Type B pancreatic cell (in vitro differentiated cells): Measurements from ENCODE around the gene HS3ST3A1. TPM values are rescaled to one million over a fixed set of nuclear protein-coding genes. Genes with fewer than 3 reads are reported as not detected.
A peak's percentile ranks its signal among the peaks of the same experiment; 100 is the strongest.

Source experiments
- DNase-seq: peaks from one replicate; pipeline ENCODE4 v3.0.0; 2021; ENCODE audit warnings: mixed read lengths; ENCODE audit not compliant: unreplicated experiment; ENCODE audit errors: extremely low spot score
- H3K27ac Mint-ChIP-seq: 2 replicates; pipeline ENCODE4 v1.8.0; 2021; ENCODE audit warnings: mild to moderate bottlenecking, mixed read lengths
- H3K27me3 Mint-ChIP-seq: 2 replicates; pipeline ENCODE4 v1.8.0; 2021; ENCODE audit warnings: mixed read lengths
- H3K36me3 Mint-ChIP-seq: 2 replicates; pipeline ENCODE4 v1.8.0; 2021; ENCODE audit warnings: mixed read lengths
- H3K4me1 Mint-ChIP-seq: one replicate; pipeline ENCODE4 v1.8.0; 2021; ENCODE audit warnings: mixed read lengths; ENCODE audit not compliant: unreplicated experiment
- H3K4me3 Mint-ChIP-seq: 2 replicates; pipeline ENCODE4 v1.8.0; 2021; ENCODE audit warnings: mild to moderate bottlenecking, mixed read lengths
- H3K9me3 Mint-ChIP-seq: 2 replicates; pipeline ENCODE4 v1.8.0; 2021; ENCODE audit warnings: mixed read lengths
- total RNA-seq: library from RNA; stranded (reverse); gene quantifications from 2 replicates; pipeline ENCODE4 v1.2.1, GENCODE V29; 2021; ENCODE audit warnings: low replicate concordance
- TF ChIP-seq, protein P1 (sequence below): fragments of 200-600 bp; sonication (generic); conservative IDR thresholded peaks from 2 replicates; pipeline ENCODE4 v1.5.0; 2021; ENCODE audit warnings: antibody characterized with exemption, mild to moderate bottlenecking

The HS3ST3A1 gene
- total RNA-seq, 1 donor from 2014 or later = 7.6 TPM

DNA sequence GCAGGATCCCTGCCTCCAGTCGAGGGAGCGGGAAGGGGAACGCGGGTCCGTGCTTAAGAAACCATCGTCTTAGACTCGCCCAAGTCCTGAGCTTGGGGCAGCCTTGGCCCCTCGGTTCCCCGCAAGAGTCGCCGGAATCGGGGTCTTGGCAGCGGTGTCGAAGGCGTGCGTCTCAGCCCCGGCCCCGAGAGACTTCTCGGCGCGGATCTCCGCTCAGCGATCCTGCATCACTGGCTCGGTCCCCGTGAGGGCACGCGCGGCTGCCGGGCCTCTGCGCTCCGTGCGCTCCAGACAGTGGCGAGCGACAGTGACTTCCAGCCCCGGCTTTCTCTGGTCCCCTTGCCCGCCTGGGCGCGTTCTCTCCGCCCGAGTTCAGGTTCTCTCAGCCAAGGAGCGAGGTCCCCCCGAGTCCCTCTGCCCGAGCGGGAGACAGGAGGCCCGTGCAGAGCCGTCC lies 380 bp downstream of the HS3ST3A1 start:
- H3K27me3 Mint-ChIP-seq = peaks cover 67% of the 10 kb centered on the region
- H3K27ac Mint-ChIP-seq = no peak overlapping the region
- H3K36me3 Mint-ChIP-seq = peaks cover 3% of the 10 kb centered on the region
- H3K4me3 Mint-ChIP-seq = peak overlapping the region; percentile 81
- H3K4me1 Mint-ChIP-seq = peaks cover 25% of the 10 kb centered on the region
- peak; percentile 73 for DNase-seq
- TF ChIP-seq, protein P1, sequence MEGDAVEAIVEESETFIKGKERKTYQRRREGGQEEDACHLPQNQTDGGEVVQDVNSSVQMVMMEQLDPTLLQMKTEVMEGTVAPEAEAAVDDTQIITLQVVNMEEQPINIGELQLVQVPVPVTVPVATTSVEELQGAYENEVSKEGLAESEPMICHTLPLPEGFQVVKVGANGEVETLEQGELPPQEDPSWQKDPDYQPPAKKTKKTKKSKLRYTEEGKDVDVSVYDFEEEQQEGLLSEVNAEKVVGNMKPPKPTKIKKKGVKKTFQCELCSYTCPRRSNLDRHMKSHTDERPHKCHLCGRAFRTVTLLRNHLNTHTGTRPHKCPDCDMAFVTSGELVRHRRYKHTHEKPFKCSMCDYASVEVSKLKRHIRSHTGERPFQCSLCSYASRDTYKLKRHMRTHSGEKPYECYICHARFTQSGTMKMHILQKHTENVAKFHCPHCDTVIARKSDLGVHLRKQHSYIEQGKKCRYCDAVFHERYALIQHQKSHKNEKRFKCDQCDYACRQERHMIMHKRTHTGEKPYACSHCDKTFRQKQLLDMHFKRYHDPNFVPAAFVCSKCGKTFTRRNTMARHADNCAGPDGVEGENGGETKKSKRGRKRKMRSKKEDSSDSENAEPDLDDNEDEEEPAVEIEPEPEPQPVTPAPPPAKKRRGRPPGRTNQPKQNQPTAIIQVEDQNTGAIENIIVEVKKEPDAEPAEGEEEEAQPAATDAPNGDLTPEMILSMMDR = no peak
- peaks cover 4% of the 10 kb centered on the region for H3K9me3 Mint-ChIP-seq

DNA sequence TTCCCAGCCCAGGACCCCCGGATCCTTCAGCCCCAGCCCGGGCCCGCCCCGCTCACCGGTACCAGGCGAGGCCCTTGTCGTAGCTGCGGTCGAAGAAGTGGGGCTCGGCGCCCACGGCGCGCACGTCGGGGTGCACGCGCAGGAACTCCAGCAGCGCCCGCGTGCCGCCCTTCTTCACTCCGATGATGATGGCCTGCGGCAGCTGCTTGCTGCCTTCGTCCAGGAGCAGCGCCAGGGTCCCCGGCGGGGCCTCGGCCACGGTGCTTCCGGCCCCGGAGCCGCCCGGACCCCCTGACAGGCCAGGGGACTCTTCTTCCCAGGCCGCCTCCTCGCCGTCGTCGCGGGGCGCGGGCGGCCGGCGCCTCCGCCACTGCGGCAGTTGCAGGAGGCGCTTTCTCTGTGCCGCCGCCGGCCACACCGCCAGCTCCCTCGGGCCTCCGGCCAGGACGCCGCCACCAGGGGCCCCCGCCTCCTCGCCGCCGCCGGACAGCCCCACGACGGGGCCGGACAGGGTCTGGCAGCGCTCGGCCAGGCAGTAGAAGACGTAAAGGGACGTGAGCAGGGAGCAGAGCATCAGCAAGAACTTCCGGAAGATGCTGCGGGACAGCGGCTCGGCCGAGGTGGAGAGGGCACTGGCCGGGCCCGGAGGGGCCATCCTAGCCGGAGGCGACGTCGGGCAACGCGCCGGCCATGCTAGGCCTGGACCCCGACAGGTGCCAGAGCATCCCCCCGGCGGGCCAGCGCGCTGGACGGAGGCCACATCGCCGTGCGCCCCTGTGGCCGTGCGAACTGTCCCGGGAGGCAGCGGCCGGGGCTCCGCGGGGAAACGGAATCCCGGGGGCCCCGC lies 1.0 kb downstream of the HS3ST3A1 start:
- Mint-ChIP-seq H3K36me3 (peaks cover 1% of the 10 kb centered on the region), H3K4me1 (peaks cover 27% of the 10 kb centered on the region), H3K9me3 (peaks cover 2% of the 10 kb centered on the region), H3K27ac (no peak overlapping the region), H3K4me3 (peak overlapping the region; percentile 87), H3K27me3 (peaks cover 66% of the 10 kb centered on the region)
- TF ChIP-seq, protein P1 = no peak
- DNase-seq = no peak

DNA sequence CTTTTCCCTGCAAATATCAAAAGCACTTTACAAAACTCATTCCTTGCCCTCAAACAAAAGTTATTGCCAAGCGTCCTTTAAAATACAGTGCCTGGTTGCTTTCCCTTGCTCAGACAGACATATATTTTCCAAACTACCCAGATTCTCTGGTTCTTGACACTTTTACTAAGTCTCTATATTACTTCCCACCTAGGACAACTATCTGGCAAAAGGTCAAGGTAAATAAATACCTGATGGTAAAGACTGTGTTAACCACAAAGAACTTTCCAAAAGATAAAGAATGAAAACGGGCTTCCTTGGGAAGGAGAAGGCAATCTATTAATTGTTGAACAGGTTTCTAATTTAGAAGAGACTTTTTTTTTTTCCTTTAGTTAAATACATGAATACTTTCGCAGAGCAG lies 1.9 kb downstream of the HS3ST3A1 start:
- no peak for DNase-seq
- Mint-ChIP-seq H3K9me3 (no peaks in the 10 kb centered on the region), H3K36me3 (peaks cover 2% of the 10 kb centered on the region), H3K4me3 (peak overlapping the region; percentile 87), H3K27me3 (peaks cover 64% of the 10 kb centered on the region), H3K27ac (no peak overlapping the region), H3K4me1 (peaks cover 31% of the 10 kb centered on the region)
- TF ChIP-seq, protein P1 = no peak

DNA sequence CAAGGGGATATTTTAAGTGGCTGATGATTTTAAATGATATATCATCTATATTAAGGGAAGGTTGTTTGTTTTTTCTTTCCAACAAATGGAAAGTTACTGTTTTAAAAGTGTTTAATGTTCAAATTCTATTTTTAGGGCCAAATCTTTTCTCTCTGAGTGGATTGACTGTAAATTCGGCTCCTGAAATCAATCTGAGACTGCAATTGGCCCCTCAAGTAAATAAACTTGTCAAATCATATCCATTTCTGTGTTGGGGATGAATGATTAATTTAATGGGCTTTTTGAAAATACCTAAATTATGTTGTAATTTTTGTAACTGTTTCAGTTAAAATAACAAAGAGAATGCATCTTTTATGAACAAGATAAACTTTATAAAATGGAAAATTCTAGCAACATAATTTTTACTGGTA lies 2.6 kb downstream of the HS3ST3A1 start:
- TF ChIP-seq, protein P1 = no peak
- H3K4me3 Mint-ChIP-seq = peak overlapping the region; percentile 87
- H3K36me3 Mint-ChIP-seq = peaks cover 4% of the 10 kb centered on the region
- H3K27ac Mint-ChIP-seq = peak overlapping the region; percentile 30
- no peaks in the 10 kb centered on the region for H3K9me3 Mint-ChIP-seq
- H3K4me1 Mint-ChIP-seq = peaks cover 37% of the 10 kb centered on the region
- no peak for DNase-seq
- peaks cover 62% of the 10 kb centered on the region for H3K27me3 Mint-ChIP-seq

- peaks cover 4% of the 10 kb centered on the region for H3K36me3 Mint-ChIP-seq
- no peak for DNase-seq
- H3K27me3 Mint-ChIP-seq = peaks cover 59% of the 10 kb centered on the region
- no peaks in the 10 kb centered on the region for H3K9me3 Mint-ChIP-seq
- peaks cover 37% of the 10 kb centered on the region for H3K4me1 Mint-ChIP-seq
- H3K27ac Mint-ChIP-seq = peak overlapping the region; percentile 30
- TF ChIP-seq, protein P1 = no peak
- peak overlapping the region; percentile 87 for H3K4me3 Mint-ChIP-seq
These were observed 3.2 kb downstream of the HS3ST3A1 start for GRCh38 chr17:13598353-13599167.
